HG03066 (cell line): ENCODE data around the gene POLRMT.
"Not testable (repeated sequence)": the region's sequence is repeated elsewhere in the genome, so short reads cannot be mapped to it uniquely, and the experiment has no call there.

Experiments used
- ATAC-seq: cut with Tn5 transposase; IDR thresholded peaks from one replicate; pipeline ENCODE4 v1.9.1; 2021; ENCODE audit warnings: low read depth; ENCODE audit not compliant: unreplicated experiment

POLRMT gene

GRCh38 chr19:633068-633785 is at the start of gene POLRMT:
Gene POLRMT, minus strand, starts transcription at chr19:633537. Its CDS starts 25 bp downstream, at chr19:633512.
- ATAC-seq, result peak; percentile 79

DNA sequence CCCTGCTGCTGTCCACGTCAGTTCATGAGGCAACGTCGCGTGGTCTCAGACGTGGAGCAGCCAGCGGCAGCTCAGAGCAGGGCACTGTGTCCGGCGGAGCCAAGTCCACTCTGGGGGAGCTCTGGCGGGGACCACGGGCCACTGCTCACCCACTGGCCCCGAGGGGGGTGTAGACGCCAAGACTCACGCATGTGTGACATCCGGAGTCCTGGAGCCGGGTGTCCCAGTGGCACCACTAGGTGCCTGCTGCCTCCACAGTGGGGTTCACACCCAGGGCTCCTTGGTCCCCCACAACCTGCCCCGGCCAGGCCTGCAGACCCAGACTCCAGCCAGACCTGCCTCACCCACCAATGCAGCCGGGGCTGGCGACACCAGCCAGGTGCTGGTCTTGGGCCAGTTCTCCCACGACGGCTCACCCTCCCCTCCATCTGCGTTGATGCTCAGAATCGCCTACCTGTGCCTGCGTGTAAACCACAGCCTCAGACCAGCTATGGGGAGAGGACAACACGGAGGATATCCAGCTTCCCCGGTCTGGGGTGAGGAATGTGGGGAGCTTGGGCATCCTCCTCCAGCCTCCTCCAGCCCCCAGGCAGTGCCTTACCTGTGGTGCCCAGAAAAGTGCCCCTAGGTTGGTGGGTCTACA is 49.5 kb upstream of the POLRMT start:
- ATAC-seq, result no peak

DNA sequence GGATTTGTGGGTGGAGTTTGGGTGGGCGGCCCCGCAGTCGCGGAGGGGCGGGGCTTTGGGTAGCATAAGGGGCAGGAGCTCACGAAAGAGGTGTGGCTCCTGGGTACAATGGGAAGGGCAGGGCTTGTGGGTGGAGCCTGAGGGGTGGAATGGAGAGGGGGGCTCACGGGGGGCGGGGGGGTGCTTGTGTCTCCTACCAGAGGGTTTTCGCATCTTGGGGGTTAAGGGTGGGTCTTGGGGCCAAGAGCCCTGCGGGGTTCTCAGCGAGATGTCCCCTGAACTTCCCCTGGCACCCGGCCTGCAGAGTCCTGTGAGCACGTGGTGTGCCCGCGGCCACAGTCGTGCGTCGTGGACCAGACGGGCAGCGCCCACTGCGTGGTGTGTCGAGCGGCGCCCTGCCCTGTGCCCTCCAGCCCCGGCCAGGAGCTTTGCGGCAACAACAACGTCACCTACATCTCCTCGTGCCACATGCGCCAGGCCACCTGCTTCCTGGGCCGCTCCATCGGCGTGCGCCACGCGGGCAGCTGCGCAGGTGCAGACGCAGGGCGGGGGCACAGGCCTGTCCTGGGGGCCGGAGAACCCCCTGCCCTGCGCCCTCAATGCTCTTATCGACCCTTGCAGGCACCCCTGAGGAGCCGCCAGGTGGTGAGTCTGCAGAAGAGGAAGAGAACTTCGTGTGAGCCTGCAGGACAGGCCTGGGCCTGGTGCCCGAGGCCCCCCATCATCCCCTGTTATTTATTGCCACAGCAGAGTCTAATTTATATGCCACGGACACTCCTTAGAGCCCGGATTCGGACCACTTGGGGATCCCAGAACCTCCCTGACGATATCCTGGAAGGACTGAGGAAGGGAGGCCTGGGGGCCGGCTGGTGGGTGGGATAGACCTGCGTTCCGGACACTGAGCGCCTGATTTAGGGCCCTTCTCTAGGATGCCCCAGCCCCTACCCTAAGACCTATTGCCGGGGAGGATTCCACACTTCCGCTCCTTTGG is 48.0 kb upstream of the POLRMT start:
- ATAC-seq, result peak; percentile 45

GRCh38 chr19:680287-681028 is 47.1 kb upstream of the POLRMT start:
- ATAC-seq, result peak; percentile 57

DNA sequence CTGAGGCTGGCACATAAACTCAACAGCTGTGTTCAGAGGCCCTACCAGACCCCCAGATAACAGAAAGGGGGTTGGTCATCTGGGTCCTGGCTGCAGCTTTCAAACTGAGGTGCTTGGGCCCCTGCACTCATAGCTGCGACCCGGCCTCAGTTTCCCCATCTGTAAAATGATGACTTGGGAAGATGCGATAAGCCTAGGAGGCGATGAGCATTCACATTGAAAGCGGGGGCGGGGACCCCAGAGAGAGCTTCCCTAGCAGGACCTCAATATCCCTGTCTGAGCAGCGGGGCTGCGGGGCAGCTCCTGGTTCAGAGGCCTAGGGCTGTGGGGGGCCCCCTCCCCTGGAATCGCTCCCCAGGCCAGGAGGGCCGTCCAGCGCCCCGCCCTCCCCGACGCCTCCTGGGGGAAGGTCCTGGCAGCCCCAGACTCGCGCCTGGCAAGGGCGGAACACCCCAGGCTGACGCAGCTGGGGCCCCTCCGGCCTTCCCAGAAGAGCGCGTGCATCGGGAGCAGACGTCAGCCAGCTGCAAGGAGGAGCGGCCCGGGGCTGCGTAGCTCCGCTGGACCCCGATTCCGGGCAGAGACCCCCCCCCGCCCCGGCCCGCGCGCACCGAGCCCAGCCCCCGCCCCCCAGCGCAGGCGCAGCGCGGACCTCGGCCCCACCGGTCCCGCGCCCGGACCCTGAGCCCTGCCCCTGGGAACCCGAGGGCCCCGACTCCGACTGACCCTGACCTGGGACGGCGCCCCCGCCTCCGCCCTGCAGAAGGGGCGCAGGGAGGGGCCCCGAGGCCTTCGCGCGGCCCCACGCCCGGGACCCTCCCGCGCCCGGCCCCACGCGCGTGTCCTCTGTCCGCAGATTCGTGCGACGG is 46.3 kb upstream of the POLRMT start:
- peak; percentile 15 for ATAC-seq

DNA sequence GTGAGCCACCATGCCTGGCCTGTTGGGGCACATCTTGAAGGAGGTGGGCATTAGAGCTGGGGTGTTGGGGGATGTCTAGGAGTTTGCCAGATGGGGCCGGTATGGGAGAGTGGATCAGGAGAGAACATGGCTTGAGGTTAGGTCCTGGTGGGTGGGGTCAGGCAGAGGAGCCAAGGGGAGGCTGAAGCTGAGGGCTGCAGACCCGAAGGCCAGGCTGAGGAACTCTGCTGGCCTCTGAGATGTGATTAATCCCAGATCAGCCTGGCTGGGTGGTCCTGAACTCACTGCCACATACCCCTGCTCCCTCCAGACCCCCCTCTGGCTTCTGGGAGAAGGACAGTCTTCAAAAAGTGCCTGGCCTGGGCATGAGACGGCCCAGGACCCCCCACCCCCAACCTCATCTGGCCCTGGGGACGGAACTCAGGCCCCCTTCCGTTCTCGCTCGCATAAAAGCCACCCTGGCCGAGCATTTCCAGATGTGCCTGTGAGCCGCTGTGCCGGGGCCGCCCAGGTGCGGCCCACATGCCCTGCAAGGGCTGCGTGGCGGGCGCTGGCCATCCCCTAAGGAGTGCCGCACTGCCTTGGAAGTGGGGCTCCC is 45.6 kb upstream of the POLRMT start:
- ATAC-seq, result no peak

GRCh38 chr19:677601-678436 is 44.5 kb upstream of the POLRMT start:
- ATAC-seq, result no peak

DNA sequence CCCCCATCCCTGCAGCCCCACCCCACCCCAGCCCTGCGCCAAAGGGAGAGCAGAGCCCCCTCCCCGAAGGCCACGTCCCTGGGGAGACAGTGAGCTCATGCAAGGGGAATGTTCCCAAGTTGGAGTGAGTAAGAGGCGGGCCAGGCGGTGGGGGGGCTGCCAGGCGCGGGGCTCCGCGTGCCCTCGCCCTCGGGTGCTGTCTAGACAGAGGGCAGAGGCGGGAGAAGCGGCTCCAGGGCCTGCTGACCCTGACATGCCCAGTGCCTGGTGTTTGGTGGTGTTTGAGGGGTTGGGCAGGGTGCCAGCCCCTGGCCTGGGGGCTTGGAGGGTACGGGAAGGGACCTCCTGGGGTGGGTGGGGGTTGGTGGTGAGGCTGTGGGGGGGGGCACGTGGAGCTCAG is 43.9 kb upstream of the POLRMT start:
- ATAC-seq, result no peak

GRCh38 chr19:676339-677105 is 43.2 kb upstream of the POLRMT start, which contains the start of gene FSTL3:
Gene FSTL3, plus strand, starts transcription at chr19:676392. Its CDS starts 32 bp downstream, at chr19:676424.
- no peak for ATAC-seq

DNA sequence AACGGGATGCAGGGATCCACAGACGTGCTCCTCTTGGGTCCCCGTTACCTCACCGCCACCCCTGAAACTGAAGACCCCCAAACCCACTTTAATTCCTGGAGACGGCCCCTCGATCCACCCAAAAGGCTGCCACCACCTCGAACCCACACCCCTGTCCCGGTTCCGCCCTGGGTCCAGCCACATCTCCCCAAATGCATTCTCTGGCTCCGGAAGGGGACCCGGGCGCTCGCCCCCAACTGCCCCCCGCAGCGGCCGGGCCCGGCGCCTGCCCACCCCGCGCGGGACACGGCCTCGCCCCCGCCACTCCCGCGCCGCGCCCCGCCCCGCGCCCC is 42.6 kb upstream of the POLRMT start:
- ATAC-seq, result no peak

- ATAC-seq, result no peak
These were observed 41.2 kb upstream of the POLRMT start for GRCh38 chr19:674282-675151.

DNA sequence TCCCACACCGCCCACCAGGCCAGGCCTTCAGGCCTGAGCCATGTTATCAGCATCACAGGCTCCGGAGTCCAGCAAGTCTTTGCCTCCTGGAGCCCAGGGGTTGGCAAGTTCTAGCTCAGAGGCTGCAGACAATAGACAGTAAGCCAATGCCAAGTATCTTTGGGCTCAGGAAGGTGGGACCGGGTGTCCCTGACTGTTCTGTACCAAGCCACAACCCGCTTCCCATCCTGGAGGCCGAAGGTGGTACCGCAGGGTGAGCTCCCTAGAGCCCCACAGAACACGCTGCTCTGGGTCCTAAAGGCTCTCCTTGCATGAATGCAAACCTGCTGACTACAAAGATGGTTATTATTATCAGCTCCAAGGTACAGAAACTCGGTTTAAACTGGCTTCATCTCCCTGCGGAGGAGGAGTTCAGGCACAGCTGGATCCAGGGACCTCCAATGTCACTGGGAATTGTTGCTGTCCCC is 37.3 kb upstream of the POLRMT start:
- ATAC-seq, result no peak

GRCh38 chr19:668675-669434 is 35.5 kb upstream of the POLRMT start:
- not testable (repeated sequence) for ATAC-seq

DNA sequence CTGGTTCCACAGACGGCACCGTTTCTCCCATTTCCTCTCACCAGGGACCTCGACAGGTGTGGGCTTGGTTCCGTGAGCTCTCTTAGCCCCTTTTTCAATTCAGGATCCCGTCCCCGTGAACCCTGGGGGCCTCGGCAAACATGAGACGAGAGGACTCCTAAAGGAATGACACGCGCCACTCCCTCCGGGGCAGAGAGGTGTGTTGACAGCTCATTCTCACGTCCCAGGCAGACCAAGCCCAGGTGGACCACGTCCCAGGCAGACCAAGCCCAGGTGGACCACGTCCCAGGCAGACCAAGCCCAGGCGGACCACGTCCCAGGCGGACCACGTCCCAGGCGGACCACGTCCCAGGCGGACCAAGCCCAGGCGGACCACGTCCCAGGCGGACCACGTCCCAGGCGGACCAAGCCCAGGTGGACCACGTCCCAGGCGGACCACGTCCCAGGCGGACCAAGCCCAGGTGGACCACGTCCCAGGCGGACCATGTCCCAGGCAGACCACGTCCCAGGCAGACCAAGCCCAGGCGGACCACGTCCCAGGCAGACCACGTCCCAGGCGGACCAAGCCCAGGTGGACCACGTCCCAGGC is 33.7 kb upstream of the POLRMT start:
- ATAC-seq, result not testable (repeated sequence)

DNA sequence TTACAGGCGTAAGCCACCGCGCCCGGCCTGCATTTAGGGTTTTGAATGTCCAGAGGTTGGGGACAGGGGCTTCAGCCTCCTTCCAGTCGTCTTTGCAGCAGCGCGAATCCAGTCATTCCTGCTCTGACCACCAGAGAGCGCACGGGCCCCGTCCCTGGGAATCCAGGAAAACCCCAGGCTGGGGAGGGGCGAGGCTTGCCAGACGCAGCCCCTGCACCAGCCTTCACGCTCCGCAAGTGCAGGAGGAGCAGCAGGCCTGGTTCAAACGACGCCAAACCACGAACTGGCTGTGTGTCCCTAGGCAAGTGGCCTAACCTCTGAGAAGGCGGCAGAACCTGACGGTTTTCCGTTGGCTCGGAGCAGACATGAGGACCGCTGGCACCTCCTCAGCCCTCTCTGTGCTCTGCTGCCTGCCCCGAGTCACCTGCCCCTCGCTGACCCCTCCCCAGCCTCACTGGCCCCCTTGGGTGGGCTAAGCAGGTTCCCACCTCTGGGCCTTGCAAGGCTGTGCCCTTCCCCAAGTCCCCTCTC is 31.6 kb upstream of the POLRMT start:
- no peak for ATAC-seq
